ENCODE results near the gene PTPRK. TPM values are rescaled to one million over a fixed set of nuclear protein-coding genes. Genes with fewer than 3 reads are reported as not detected.

PTPRK gene
- total and polyA plus RNA-seq, 2 of the 13 experiments (the other 11 are each of a cell fraction or from before 2014, with no cell fraction given), result 43.6 to 98.3 TPM

DNA sequence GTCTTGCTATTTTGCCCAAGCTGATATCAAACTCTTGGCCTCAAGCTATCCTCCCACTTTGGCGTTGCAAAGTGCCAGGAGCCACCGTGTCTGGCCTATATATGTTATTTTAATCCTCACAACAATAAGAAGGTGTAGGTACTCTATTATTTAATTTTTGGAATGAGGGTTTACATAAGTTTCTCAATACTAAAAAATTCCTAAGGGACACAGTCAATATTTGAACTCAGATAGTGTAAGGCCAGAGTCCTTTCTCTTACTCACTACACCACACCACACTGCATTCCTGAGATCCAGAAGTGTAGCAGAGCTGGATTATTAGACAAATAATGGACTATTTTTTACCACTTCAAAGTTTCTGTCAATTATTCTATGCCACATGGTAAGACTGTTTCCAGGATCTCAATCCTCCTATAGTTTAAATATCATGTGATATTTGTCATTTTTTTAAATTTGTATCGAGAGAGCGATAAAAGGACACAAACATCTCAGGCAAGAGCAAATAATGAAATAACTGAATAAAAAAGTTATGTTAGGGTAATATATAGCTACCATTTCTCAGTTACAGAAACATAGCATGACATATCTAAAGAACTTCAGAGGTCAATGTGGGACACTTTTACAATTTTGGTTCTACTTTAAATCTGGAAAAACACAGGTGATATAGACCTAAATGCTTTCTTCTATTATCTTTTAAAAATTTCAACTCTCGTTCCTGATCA, 457.4 kb downstream of the PTPRK start (continued):
- no peak for TF ChIP-seq ZNF569 (CRISPR knock-in tag; IDR thresholded peaks at IDR 0.05; ENCODE audit: borderline replicate concordance)
- TF ChIP-seq AGO2 (optimal IDR thresholded peaks at IDR 0.05; ENCODE audit: low read depth, low read length), result no peak
- TF ChIP-seq PLRG1 (conservative IDR thresholded peaks at IDR 0.05), result no peak
- TF ChIP-seq NFE2 (CRISPR knock-in tag; IDR thresholded peaks at IDR 0.05), result no peak
- TF ChIP-seq ZNF33B (CRISPR knock-in tag; IDR thresholded peaks at IDR 0.05), result no peak
- TF ChIP-seq ZNF224 (CRISPR knock-in tag; IDR thresholded peaks at IDR 0.05), result no peak
- no peak for TF ChIP-seq ZNF441 (CRISPR knock-in tag; IDR thresholded peaks at IDR 0.05; ENCODE audit: borderline replicate concordance)
- TF ChIP-seq ZNF414 (CRISPR knock-in tag; IDR thresholded peaks at IDR 0.05), result peak; percentile 74; the same call in 1 of the 2 replicates
- no peak for TF ChIP-seq ESRRA (CRISPR knock-in tag; IDR thresholded peaks at IDR 0.05; ENCODE audit: low read depth)
- no peak for TF ChIP-seq ZNF784 (CRISPR knock-in tag; IDR thresholded peaks at IDR 0.05; ENCODE audit: borderline replicate concordance)
- TF ChIP-seq POGK (CRISPR knock-in tag; conservative IDR thresholded peaks at IDR 0.05), result no peak
- TF ChIP-seq HMG20A (CRISPR knock-in tag; IDR thresholded peaks at IDR 0.05; ENCODE audit: borderline replicate concordance), result peak; percentile 98
- no peak for TF ChIP-seq ARNTL (CRISPR knock-in tag; IDR thresholded peaks at IDR 0.05)
- no peak for TF ChIP-seq TAF1 (CRISPR knock-in tag; IDR thresholded peaks at IDR 0.05)
- no peak for TF ChIP-seq ZNF138 (CRISPR knock-in tag; IDR thresholded peaks at IDR 0.05; ENCODE audit: low read depth)
- no peak for TF ChIP-seq ZNF550 (CRISPR knock-in tag; IDR thresholded peaks at IDR 0.05; ENCODE audit: borderline replicate concordance)
- TF ChIP-seq PRMT3 (CRISPR knock-in tag; IDR thresholded peaks at IDR 0.05; ENCODE audit: borderline replicate concordance, low read depth), result no peak
- TF ChIP-seq ZNF318 (CRISPR knock-in tag; IDR thresholded peaks at IDR 0.05), result no peak
- no peak for TF ChIP-seq NKX3-1 (CRISPR knock-in tag; IDR thresholded peaks at IDR 0.05)

Measured in HepG2 (cell line).